AG04449 (cell line): ENCODE measurements around the gene DIAPH3.

Source experiments
- CTCF ChIA-PET: fragments of 350-600 bp; formaldehyde crosslinking; extraction: SDS; loops from one replicate; lab custom pipeline; 2021; ENCODE audit warnings: antibody characterized with exemption; lab: Yijun Ruan, JAX
- POLR2A ChIA-PET: fragments of 400-600, 350-600 bp; formaldehyde crosslinking; extraction: SDS; loops from one replicate; lab custom pipeline; 2020; ENCODE audit warnings: antibody characterized with exemption, inconsistent platforms; lab: Yijun Ruan, JAX
- DNase-seq: peaks from one replicate; pipeline ENCODE4 v3.0.0-alpha.2; 2010; ENCODE audit warnings: low read depth, low spot score
- H3K4me3 ChIP-seq: 2 replicates; pipeline ENCODE4 v1.5.1; 2011; ENCODE audit warnings: low read depth, mild to moderate bottlenecking, control low read depth, low read length
- TF ChIP-seq, protein P1 (sequence below): IDR thresholded peaks from one replicate; pipeline ENCODE4 v1.5.1; 2011; ENCODE audit warnings: mild to moderate bottlenecking, moderate library complexity, low read length, control low read depth, inconsistent platforms; ENCODE audit not compliant: insufficient read depth; ENCODE audit errors: missing control alignments

DIAPH3 gene

DNA sequence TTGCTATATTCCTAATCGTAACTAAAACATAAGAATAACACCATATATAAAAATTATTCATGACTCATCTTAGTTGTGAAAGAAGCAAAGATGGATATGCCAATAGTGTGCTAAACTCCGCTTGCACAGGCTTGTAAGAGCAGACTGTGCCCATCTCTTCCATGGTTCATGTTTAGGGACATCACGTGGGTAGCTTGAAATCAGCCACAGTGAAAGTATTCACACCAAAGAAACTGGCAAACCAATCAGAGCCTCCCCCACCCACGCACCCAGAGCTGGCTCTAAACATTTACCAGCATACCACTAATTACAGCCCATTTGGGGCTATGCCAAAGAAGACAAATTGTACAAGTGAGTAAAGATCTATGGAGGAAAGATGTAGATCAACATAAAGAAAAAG is 147.5 kb downstream of the DIAPH3 start:
- ChIA-PET POLR2A (no interaction called here), CTCF (interaction anchor here (1.8 kb wide), 1 partner anchor 10 kb away, joined by 3 read pairs; no protein-coding TSS in a partner anchor)
- TF ChIP-seq, protein P1, sequence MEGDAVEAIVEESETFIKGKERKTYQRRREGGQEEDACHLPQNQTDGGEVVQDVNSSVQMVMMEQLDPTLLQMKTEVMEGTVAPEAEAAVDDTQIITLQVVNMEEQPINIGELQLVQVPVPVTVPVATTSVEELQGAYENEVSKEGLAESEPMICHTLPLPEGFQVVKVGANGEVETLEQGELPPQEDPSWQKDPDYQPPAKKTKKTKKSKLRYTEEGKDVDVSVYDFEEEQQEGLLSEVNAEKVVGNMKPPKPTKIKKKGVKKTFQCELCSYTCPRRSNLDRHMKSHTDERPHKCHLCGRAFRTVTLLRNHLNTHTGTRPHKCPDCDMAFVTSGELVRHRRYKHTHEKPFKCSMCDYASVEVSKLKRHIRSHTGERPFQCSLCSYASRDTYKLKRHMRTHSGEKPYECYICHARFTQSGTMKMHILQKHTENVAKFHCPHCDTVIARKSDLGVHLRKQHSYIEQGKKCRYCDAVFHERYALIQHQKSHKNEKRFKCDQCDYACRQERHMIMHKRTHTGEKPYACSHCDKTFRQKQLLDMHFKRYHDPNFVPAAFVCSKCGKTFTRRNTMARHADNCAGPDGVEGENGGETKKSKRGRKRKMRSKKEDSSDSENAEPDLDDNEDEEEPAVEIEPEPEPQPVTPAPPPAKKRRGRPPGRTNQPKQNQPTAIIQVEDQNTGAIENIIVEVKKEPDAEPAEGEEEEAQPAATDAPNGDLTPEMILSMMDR: no peak
- no peak overlapping the region for H3K4me3 ChIP-seq
- no peak for DNase-seq

DNA sequence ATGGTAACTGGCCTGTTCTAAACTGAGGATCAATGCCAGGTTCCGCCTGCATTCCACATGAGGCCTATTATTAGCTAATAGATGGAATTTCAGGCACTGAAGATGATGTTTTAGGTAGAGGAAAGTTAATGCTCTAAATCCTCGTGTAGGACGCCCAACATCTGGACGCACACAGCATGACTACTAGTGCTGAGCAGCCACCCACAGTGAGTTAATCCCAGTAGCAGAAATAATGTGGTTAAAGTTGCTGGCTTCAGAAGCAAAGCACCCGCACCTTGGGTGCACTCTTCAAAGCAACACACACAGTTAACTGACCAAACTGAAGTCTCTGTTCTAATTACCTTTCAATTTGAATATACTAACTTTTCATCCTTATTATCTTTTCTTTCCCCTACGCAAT is 150.6 kb downstream of the DIAPH3 start:
- TF ChIP-seq, protein P1: no peak
- H3K4me3 ChIP-seq: no peak overlapping the region
- POLR2A ChIA-PET: no interaction called here
- DNase-seq: no peak
- CTCF ChIA-PET: no interaction called here

DNA sequence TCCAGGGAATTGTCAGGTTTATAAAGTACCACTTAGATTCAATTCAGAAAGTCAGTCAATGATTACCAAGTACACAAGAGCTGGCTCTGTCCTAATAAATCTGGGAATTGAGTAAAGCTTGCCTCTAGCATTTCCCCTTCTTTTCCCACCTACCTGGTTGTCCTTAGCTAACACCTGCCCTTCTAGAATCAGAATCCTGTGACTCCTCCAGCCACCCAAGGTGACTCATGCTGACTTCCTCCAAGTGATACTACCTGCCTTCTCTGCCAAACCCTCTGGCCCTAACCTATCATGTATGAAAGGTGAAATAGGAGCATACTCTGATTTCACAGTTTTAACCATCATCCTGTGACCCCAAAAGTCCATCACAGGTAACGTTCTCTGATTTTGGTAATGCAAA is 151.2 kb downstream of the DIAPH3 start:
- POLR2A ChIA-PET: no interaction called here
- TF ChIP-seq, protein P1: no peak
- H3K4me3 ChIP-seq: no peak overlapping the region
- CTCF ChIA-PET: no interaction called here
- no peak for DNase-seq

DNA sequence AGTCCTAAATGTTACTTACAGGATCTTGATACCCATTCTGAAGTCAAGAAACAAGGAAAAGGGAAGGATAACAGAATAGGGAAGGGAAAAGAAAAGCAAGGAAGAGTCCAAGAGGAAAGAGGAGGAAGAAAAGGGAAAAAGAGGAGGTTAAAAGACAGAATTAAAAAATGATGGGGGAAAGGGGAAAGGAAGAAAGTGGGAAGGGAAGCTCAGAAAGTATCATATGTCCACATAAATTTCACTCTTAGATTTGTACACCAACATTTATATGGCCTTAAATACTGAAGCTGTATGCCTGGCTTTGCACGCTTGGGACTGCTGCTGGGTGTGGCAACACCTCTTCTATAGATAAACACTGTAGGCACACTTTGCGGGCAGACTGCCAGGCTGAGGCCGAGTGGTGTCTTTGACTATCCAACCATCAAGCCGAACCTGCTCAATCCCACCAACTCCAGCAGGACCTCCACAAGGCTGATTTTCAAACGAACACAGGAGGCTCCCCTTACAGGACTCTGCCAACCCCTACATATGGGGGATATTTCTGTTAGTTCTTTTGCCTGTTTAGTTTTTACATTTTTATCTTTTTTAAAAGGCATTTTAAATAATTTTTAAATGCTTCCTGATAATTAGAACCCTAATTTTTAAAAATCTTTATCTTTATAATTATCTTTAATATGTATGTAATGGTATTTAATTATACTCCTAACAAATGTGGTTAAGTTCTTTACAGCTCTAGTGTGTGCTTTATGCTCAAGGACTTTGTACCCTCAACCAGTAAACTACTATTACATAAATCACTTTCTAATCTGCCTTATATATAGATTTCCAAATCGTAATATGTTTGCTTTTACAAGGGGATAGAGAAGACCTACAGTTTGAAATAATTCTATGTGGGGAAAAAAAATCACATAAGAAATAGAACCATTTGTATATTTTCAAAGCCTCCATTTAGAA is 154.2 kb downstream of the DIAPH3 start:
- CTCF ChIA-PET: no interaction called here
- no peak overlapping the region for H3K4me3 ChIP-seq
- POLR2A ChIA-PET: no interaction called here
- TF ChIP-seq, protein P1: no peak
- no peak for DNase-seq

DNA sequence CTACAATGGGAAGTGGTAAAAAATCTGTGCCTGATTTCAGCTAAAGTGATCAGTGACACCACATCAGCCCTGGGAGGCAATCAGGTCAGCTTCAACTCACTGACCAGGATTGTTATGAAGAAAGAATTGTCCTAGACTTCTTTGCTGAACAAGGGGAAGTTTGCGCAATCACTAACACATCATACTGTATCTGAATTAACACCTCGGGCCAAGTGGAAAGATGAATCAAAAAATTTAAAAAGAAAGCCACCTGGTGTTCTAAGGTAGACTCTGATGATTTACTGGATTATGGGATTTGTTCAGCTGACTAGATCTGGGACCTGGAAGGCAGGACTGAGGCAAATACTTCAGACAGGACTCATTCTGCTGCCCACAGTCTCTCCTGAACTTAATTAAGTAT is 161.8 kb downstream of the DIAPH3 start:
- CTCF ChIA-PET: no interaction called here
- TF ChIP-seq, protein P1: no peak
- no peak for DNase-seq
- POLR2A ChIA-PET: no interaction called here
- no peak overlapping the region for H3K4me3 ChIP-seq

DNA sequence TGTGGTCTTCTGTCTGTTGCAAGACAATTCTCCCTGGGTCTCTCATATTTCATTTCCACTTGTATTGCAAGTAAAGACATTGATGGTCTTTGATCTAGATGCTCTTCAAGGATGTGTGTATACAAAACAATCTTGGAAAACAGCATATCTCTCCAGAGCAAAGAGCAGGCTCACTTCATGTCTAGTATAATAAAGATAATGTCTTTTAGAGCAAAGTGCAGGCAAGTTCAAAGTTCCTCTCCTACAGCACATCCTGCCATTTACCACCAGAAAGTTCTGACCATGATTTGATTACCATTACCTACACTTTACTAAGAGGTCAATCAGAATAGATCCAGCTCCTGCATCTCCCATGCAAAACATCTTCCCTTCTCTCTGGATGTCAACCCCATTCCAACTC is 162.8 kb downstream of the DIAPH3 start:
- no peak for DNase-seq
- H3K4me3 ChIP-seq: no peak overlapping the region
- CTCF ChIA-PET: no interaction called here
- TF ChIP-seq, protein P1: no peak
- POLR2A ChIA-PET: no interaction called here
